A549 (cell line): ENCODE measurements around the gene PITPNB. TPM values are rescaled to one million over a fixed set of nuclear protein-coding genes. Genes with fewer than 3 reads are reported as not detected.

Source experiments
- ATAC-seq, 2 experiments: fragments of 200-7000 bp in 1 of 2; fragments of >200 bp in 1 of 2; cut with Nextera tagmentation in 1 of 2; cut with Tn5 transposase in 1 of 2; 3 replicates each; pipeline versions ENCODE4 v1.8.0 to v1.9.1; 2018 to 2020; ENCODE audit warnings: mild to moderate bottlenecking in 1 of 2, moderate library complexity in 1 of 2
- CTCF ChIA-PET: fragments of 300-600 bp; sonication (Branson Sonifier 250); formaldehyde crosslinking; extraction: SDS; loops from one replicate; lab custom pipeline; 2021; ENCODE audit warnings: antibody characterized with exemption, inconsistent platforms; lab: Yijun Ruan, JAX
- POLR2A ChIA-PET: fragments of 350-600 bp; formaldehyde crosslinking; extraction: SDS; loops from one replicate; lab custom pipeline; 2021; ENCODE audit warnings: antibody characterized with exemption, inconsistent platforms; lab: Yijun Ruan, JAX
- DNase-seq, 2 experiments: peaks; one replicate each; pipeline versions ENCODE4 v3.0.0 to v3.0.0-alpha.2; 2011 to 2016; ENCODE audit warnings: low read depth in 1 of 2, low spot score in 1 of 2
- FAIRE-seq: peaks from 2 replicates; lab custom pipeline; 2011; peaks lifted over from hg19 to GRCh38; lab: Jason Lieb, UNC
- H3K27ac ChIP-seq, 2 experiments: fragments of >200 bp; sonication (Bioruptor Twin); formaldehyde crosslinking; 3 replicates each; pipeline ENCODE4 v1.5.1; 2016 to 2017
- H3K4me1 ChIP-seq: fragments of >200 bp; sonication (Bioruptor Twin); formaldehyde crosslinking; 3 replicates; pipeline ENCODE4 v1.6.1; 2016
- H3K4me2 ChIP-seq: fragments of >200 bp; sonication (Bioruptor Twin); formaldehyde crosslinking; 3 replicates; pipeline ENCODE4 v1.6.1; 2016
- H3K4me3 ChIP-seq: fragments of >200 bp; sonication (Bioruptor Twin); formaldehyde crosslinking; 3 replicates; pipeline ENCODE4 v1.5.1; 2016
- H3K9me3 ChIP-seq: fragments of >200 bp; sonication (Bioruptor Twin); formaldehyde crosslinking; 3 replicates; pipeline ENCODE4 v1.6.1; 2016
- BCL3 ChIP-seq: fragments of >200 bp; sonication (Bioruptor Twin); formaldehyde crosslinking; IDR thresholded peaks from 3 replicates; pipeline ENCODE4 v1.6.1; 2016
- BHLHE40 ChIP-seq: IDR thresholded peaks from 2 replicates; pipeline ENCODE4 v1.6.1; 2012; ENCODE audit warnings: low read depth, low read length, inconsistent platforms
- EHF ChIP-seq: fragments of 250-450 bp; sonication (Bioruptor Pico); IDR thresholded peaks from 2 replicates; pipeline ENCODE4 v1.5.0; 2020; ENCODE audit warnings: mild to moderate bottlenecking
- ELK1 ChIP-seq: fragments of 150-350 bp; IDR thresholded peaks from 2 replicates; pipeline ENCODE4 v1.6.1; 2014; ENCODE audit warnings: low read depth, mild to moderate bottlenecking, low read length
- GATA3 ChIP-seq: IDR thresholded peaks from 2 replicates; pipeline ENCODE4 v1.6.1; 2012; ENCODE audit warnings: borderline replicate concordance
- MAFK ChIP-seq: fragments of 450-650 bp; IDR thresholded peaks from 2 replicates; pipeline ENCODE4 v1.6.1; 2014; ENCODE audit not compliant: partially characterized antibody
- NFE2L2 ChIP-seq: fragments of 150-350 bp; conservative IDR thresholded peaks from 2 replicates; pipeline ENCODE4 v1.6.1; 2014; ENCODE audit warnings: low read length
- NPAS2 ChIP-seq: fragments of 250-450 bp; sonication (Bioruptor Pico); IDR thresholded peaks from 2 replicates; pipeline ENCODE4 v1.8.0; 2022; ENCODE audit warnings: mild to moderate bottlenecking, moderate library complexity, borderline replicate concordance
- PHF8 ChIP-seq: fragments of 200-600 bp; sonication (generic); IDR thresholded peaks from 2 replicates; pipeline ENCODE4 v1.6.1; 2016; ENCODE audit warnings: low read depth, mild to moderate bottlenecking, antibody characterized with exemption, moderate library complexity, borderline replicate concordance
- POLR2A ChIP-seq: IDR thresholded peaks from 2 replicates; pipeline ENCODE4 v1.6.1; 2012; ENCODE audit warnings: mild to moderate bottlenecking, low read length
- POLR2AphosphoS2 ChIP-seq: conservative IDR thresholded peaks from 2 replicates; pipeline ENCODE4 v1.6.1; 2012; ENCODE audit warnings: low read length, improper control_type of control experiment, inconsistent platforms
- RCOR1 ChIP-seq: fragments of 150-350 bp; IDR thresholded peaks from 2 replicates; pipeline ENCODE4 v1.6.1; 2014; ENCODE audit warnings: antibody characterized with exemption, low read length, low read depth
- TFCP2L1 ChIP-seq: fragments of 250-450 bp; sonication (Bioruptor Pico); IDR thresholded peaks from 2 replicates; pipeline ENCODE4 v1.5.0; 2021; ENCODE audit warnings: mild to moderate bottlenecking
- TP53 ChIP-seq: fragments of 250-450 bp; sonication (Bioruptor Pico); IDR thresholded peaks from 2 replicates; pipeline ENCODE4 v1.5.0; 2021; ENCODE audit warnings: mild to moderate bottlenecking, moderate library complexity
- USF2 ChIP-seq: fragments of 450-650 bp; IDR thresholded peaks from 2 replicates; pipeline ENCODE4 v1.6.1; 2014; ENCODE audit warnings: antibody characterized with exemption
- ZFP36 ChIP-seq: fragments of 450-650 bp; IDR thresholded peaks from 2 replicates; pipeline ENCODE4 v1.6.1; 2014; ENCODE audit warnings: borderline replicate concordance; ENCODE audit not compliant: partially characterized antibody
- WGBS: methylation state at CpG from one replicate; pipeline ENCODE4 v1.1.6; 2017; ENCODE audit errors: missing lambda C conversion rate; 5-methylcytosine and 5-hydroxymethylcytosine counted together
- polyA minus RNA-seq: library from RNA; depleted of rRNA, polyadenylated mRNA; stranded (reverse); fragments of >200 nt; gene quantifications from 2 replicates; pipeline ENCODE4 v1.2.3, GENCODE V29; 2011; rRNA and poly(A)+ RNA removed
- polyA plus RNA-seq, 4 experiments: library from polyadenylated mRNA; depleted of rRNA in 3 of 4; stranded (reverse); fragments of >200 nt; fragmentation: RNase III in 1 of 4; extraction: RNeasy Plus Mini Kit Qiagen cat#74134 plus additional on column Dnase treatment in 1 of 4; gene quantifications; 2 replicates in 3 of 4; 3 replicates in 1 of 4; pipeline ENCODE4 v1.2.3, GENCODE V29; 2011 to 2017

Gene PITPNB
- polyA plus RNA-seq (2011; rRNA removed) (44.4 and 52.1 TPM in 2 replicates), polyA plus RNA-seq (2017; fragmentation: RNase III; extraction: RNeasy Plus Mini Kit Qiagen cat#74134 plus additional on column Dnase treatment) (44.3 to 46.0 TPM (median 45.8 TPM) in 3 replicates), polyA minus RNA-seq (24.2 and 25.6 TPM in 2 replicates)
- 16.9 and 17.9 TPM in 2 replicates for polyA plus RNA-seq (2012; cell fraction: cytosol; rRNA removed)
- 9.2 and 17.0 TPM in 2 replicates for polyA plus RNA-seq (2012; cell fraction: nucleus; rRNA removed)

GRCh38 chr22:27919222-27919941, at the start of gene PITPNB:
Gene PITPNB (minus strand): TSS chr22:27919256. CDS start chr22:27919191, 65 bp downstream.
- 0% methylated on average over 17 of the region's 68 CpGs for WGBS
- Histone ChIP-seq H3K27ac (peak within 1 kb of the TSS; percentile 96 to 98), H3K4me3 (peak within 1 kb of the TSS; percentile 94), H3K9me3 (no peaks in the 10 kb centered on the region), H3K4me1 (peaks cover 37% of the 10 kb centered on the region), H3K4me2 (peak within 1 kb of the TSS; percentile 89)
- TF ChIP-seq USF2: peak; percentile 19; the same call in 1 of the 2 replicates
- TF ChIP-seq RCOR1: no peak
- 0 out of 3 replicates have a peak, but pooled peaks have one; percentile 14 for TF ChIP-seq BCL3
- no peak for TF ChIP-seq GATA3
- TF ChIP-seq NPAS2 (CRISPR knock-in tag): no peak
- peak; percentile 55; the same call in 1 of the 2 replicates for TF ChIP-seq PHF8
- peak; percentile 30 for TF ChIP-seq POLR2A
- ATAC-seq: peak; percentile 87 to 93
- POLR2A ChIA-PET: interaction anchor here (0.6 kb wide), 2 partner anchors 702 to 880 kb away, joined by 3 to 5 read pairs; partner anchors contain the start of gene XBP1
- DNase-seq: peak; percentile 88 to 96
- no peak for FAIRE-seq
- CTCF ChIA-PET: interaction anchor here (0.7 to 1.3 kb wide), 3 partner anchors 9 to 90 kb away, joined by 3 to 5 read pairs (median 4); no protein-coding TSS in a partner anchor

GRCh38 chr22:27966168-27967064, 47.4 kb upstream of the PITPNB start:
- WGBS: 93% methylated on average over 15 of the region's 15 CpGs
- Histone ChIP-seq H3K27ac (no peak overlapping the region), H3K4me3 (no peak overlapping the region), H3K4me2 (no peak overlapping the region), H3K4me1 (peaks cover 9% of the 10 kb centered on the region), H3K9me3 (no peaks in the 10 kb centered on the region; the same call in 2 of the 3 replicates)
- no peak for FAIRE-seq
- CTCF ChIA-PET: interaction anchor here (0.5 kb wide), 1 partner anchor 337 kb away, joined by 3 read pairs; no protein-coding TSS in a partner anchor
- DNase-seq: no peak
- POLR2A ChIA-PET: no interaction called here
- TF ChIP-seq BHLHE40: no peak
- TF ChIP-seq MAFK: peak; percentile 38
- no peak for ATAC-seq

- H3K4me2 ChIP-seq: no peak overlapping the region
- ChIA-PET CTCF (interaction anchor here (0.7 kb wide), 1 partner anchor 82 kb away, joined by 4 read pairs; no protein-coding TSS in a partner anchor), POLR2A (no interaction called here)
- peaks cover 9% of the 10 kb centered on the region for H3K4me1 ChIP-seq
- ATAC-seq (no peak), DNase-seq (no peak), FAIRE-seq (no peak)
- 76% methylated on average over 9 of the region's 9 CpGs for WGBS
- no peak for TF ChIP-seq TP53 (CRISPR knock-in tag)
- no peak for TF ChIP-seq TFCP2L1 (CRISPR knock-in tag)
- no peak for TF ChIP-seq EHF (CRISPR knock-in tag)
- no peak for TF ChIP-seq POLR2AphosphoS2
- TF ChIP-seq ELK1: no peak
- no peak for TF ChIP-seq BHLHE40
- TF ChIP-seq ZFP36: no peak
- TF ChIP-seq NFE2L2: no peak
- H3K27ac ChIP-seq: no peak overlapping the region
- 0 out of 3 replicates have a peak, but pooled peaks cover under 1% of the 10 kb centered on the region for H3K9me3 ChIP-seq
- H3K4me3 ChIP-seq: no peak overlapping the region
Observed at GRCh38 chr22:27962268-27963044, 43.4 kb upstream of the PITPNB start.
